PC-3 (cell line): ENCODE data around the gene PFKFB3.

ENCODE experiments used
- EZH2 ChIP-seq: fragments of 300-600 bp; sonication (generic); IDR thresholded peaks from one replicate; pipeline ENCODE4 v1.6.1; 2017; ENCODE audit warnings: antibody characterized with exemption, mild to moderate bottlenecking, low read length; ENCODE audit not compliant: unreplicated experiment
- EZH2phosphoT487 ChIP-seq: fragments of 300-600 bp; sonication (generic); IDR thresholded peaks from 2 replicates; pipeline ENCODE4 v1.6.1; 2018; ENCODE audit warnings: mild to moderate bottlenecking, antibody characterized with exemption, low read length, borderline replicate concordance
- TF ChIP-seq, protein P1 (sequence below): fragments of 300-600 bp; sonication (generic); conservative IDR thresholded peaks from 2 replicates; pipeline ENCODE4 v1.5.1; 2017; ENCODE audit warnings: antibody characterized with exemption, low read depth, mild to moderate bottlenecking, low read length

DNA sequence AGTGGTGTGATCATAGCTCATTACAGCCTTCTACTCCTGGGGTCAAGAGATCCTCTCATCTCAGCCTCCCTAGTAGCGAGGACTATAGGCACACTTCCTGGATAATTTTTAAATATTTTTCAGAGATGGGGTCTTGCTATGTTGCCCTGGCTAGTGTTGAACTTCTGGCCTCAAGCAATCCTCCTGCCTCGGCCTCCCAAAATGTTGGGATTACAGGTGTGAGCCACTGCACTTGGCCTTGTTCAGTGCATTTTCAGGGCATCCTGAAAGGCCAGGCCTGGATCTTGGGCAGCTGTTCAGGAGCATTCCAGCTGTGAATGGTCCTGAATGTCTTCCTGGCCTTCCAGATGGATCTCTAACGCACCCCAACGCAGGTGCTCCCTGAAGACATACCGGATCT is 95.7 kb downstream of the PFKFB3 start:
- TF ChIP-seq EZH2 (no peak), EZH2phosphoT487 (no peak)
- TF ChIP-seq, protein P1, sequence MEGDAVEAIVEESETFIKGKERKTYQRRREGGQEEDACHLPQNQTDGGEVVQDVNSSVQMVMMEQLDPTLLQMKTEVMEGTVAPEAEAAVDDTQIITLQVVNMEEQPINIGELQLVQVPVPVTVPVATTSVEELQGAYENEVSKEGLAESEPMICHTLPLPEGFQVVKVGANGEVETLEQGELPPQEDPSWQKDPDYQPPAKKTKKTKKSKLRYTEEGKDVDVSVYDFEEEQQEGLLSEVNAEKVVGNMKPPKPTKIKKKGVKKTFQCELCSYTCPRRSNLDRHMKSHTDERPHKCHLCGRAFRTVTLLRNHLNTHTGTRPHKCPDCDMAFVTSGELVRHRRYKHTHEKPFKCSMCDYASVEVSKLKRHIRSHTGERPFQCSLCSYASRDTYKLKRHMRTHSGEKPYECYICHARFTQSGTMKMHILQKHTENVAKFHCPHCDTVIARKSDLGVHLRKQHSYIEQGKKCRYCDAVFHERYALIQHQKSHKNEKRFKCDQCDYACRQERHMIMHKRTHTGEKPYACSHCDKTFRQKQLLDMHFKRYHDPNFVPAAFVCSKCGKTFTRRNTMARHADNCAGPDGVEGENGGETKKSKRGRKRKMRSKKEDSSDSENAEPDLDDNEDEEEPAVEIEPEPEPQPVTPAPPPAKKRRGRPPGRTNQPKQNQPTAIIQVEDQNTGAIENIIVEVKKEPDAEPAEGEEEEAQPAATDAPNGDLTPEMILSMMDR = no peak
